H1 (cell line): Measurements from ENCODE around the gene TECPR2. TPM values are rescaled to one million over a fixed set of nuclear protein-coding genes. Genes with fewer than 3 reads are reported as not detected.

Experiments
- CTCF ChIA-PET: fragments of 300-600 bp; sonication (Branson Sonifier 250); formaldehyde crosslinking; loops from one replicate; lab custom pipeline; 2021; ENCODE audit not compliant: partially characterized antibody; lab: Charles Lee
- POLR2A ChIA-PET: fragments of 300-600 bp; sonication (Branson Sonifier 250); formaldehyde crosslinking; loops from one replicate; lab custom pipeline; 2021; ENCODE audit warnings: inconsistent platforms; ENCODE audit not compliant: partially characterized antibody; lab: Charles Lee
- DNase-seq, 2 experiments: peaks; one replicate each; pipeline versions ENCODE4 v3.0.0 to v3.0.0-alpha.2; 2010 to 2022; ENCODE audit warnings: low spot score in 2 of 2, low read depth in 1 of 2, mixed read lengths in 1 of 2
- FAIRE-seq: peaks from 2 replicates; lab custom pipeline; 2011; peaks lifted over from hg19 to GRCh38; lab: Jason Lieb, UNC
- H2AFZ ChIP-seq: 2 replicates; pipeline ENCODE4 v1.8.1; 2012; ENCODE audit warnings: low read length, inconsistent platforms
- H2AK5ac ChIP-seq: 2 replicates; pipeline ENCODE4 v1.6.1; 2013; ENCODE audit warnings: low read depth, low read length
- H2BK120ac ChIP-seq: replicated peaks from 2 replicates; pipeline ENCODE3; 2013; ENCODE audit warnings: low read depth, low read length, inconsistent platforms
- H2BK12ac ChIP-seq: 2 replicates; pipeline ENCODE4 v1.6.1; 2013; ENCODE audit warnings: low read depth, low read length
- H2BK15ac ChIP-seq: 2 replicates; pipeline ENCODE4 v1.6.1; 2013; ENCODE audit warnings: low read length
- H2BK20ac ChIP-seq: 2 replicates; pipeline ENCODE4 v1.6.1; 2013; ENCODE audit warnings: low read length
- H2BK5ac ChIP-seq: 2 replicates; pipeline ENCODE4 v1.6.1; 2013; ENCODE audit warnings: low read depth, low read length
- H3K14ac ChIP-seq: 2 replicates; pipeline ENCODE4 v1.6.1; 2013; ENCODE audit warnings: inconsistent platforms; ENCODE audit not compliant: insufficient read length
- H3K18ac ChIP-seq: 2 replicates; pipeline ENCODE4 v1.6.1; 2013; ENCODE audit warnings: low read length; ENCODE audit errors: extremely low read depth
- H3K23ac ChIP-seq: 2 replicates; pipeline ENCODE4 v1.6.1; 2013; ENCODE audit warnings: inconsistent platforms; ENCODE audit not compliant: insufficient read length
- H3K23me2 ChIP-seq: 2 replicates; pipeline ENCODE4 v1.6.1; 2013; ENCODE audit warnings: low read depth, low read length
- H3K27ac ChIP-seq: 2 replicates; pipeline ENCODE4 v1.6.1; 2011; ENCODE audit warnings: low read depth, low read length, inconsistent platforms
- H3K27me3 ChIP-seq, 4 experiments: replicated peaks in 1 of 4; 1 replicate in 1 of 4; 2 replicates in 3 of 4; pipeline versions ENCODE4 v1.6.1 to v1.8.1; 2011 to 2013; ENCODE audit warnings: low read length in 3 of 4, mild to moderate bottlenecking in 3 of 4, inconsistent platforms in 2 of 4, mixed read lengths in 2 of 4, moderate library complexity in 1 of 4; ENCODE audit not compliant: control insufficient read depth in 3 of 4, insufficient read depth in 3 of 4; ENCODE audit errors: extremely low read depth in 1 of 4
- H3K36me3 ChIP-seq, 4 experiments: 2 replicates each; pipeline versions ENCODE4 v1.6.1 to v1.8.1; 2011 to 2013; ENCODE audit warnings: mild to moderate bottlenecking in 4 of 4, low read length in 3 of 4, moderate library complexity in 2 of 4, control low read depth in 1 of 4, inconsistent platforms in 1 of 4; ENCODE audit not compliant: insufficient read depth in 4 of 4, control insufficient read depth in 2 of 4
- H3K4ac ChIP-seq: replicated peaks from 2 replicates; pipeline ENCODE3; 2013; ENCODE audit warnings: low read length, low read depth, mixed read lengths, inconsistent platforms; ENCODE audit not compliant: insufficient read length
- H3K4me1 ChIP-seq, 4 experiments: replicated peaks in 1 of 4; 1 replicate in 1 of 4; 2 replicates in 3 of 4; pipeline versions ENCODE4 v1.6.1 to v1.8.1; 2011 to 2013; ENCODE audit warnings: low read length in 3 of 4, inconsistent platforms in 2 of 4, mixed read lengths in 1 of 4; ENCODE audit not compliant: insufficient read depth in 4 of 4, control insufficient read depth in 3 of 4
- H3K4me2 ChIP-seq, 2 experiments: 2 replicates each; pipeline versions ENCODE4 v1.6.1 to v1.8.1; 2011 to 2013; ENCODE audit warnings: low read depth in 2 of 2, low read length in 2 of 2, control low read depth in 1 of 2, inconsistent platforms in 1 of 2, mild to moderate bottlenecking in 1 of 2; ENCODE audit not compliant: insufficient read depth in 1 of 2
- H3K4me3 ChIP-seq, 4 experiments: fragments of 200-600, 300-600 bp in 1 of 4; sonication (generic), shearing (Covaris generic), sonication (Bioruptor Twin) in 1 of 4; 2 replicates each; pipeline versions ENCODE4 v1.5.1 to v1.8.1; 2011 to 2016; ENCODE audit warnings: low read length in 4 of 4, low read depth in 3 of 4, control low read depth in 2 of 4, inconsistent platforms in 2 of 4, mild to moderate bottlenecking in 2 of 4, mixed read lengths in 1 of 4, moderate library complexity in 1 of 4; ENCODE audit not compliant: insufficient read depth in 2 of 4; ENCODE audit errors: extremely low read depth in 1 of 4
- H3K56ac ChIP-seq: replicated peaks from 2 replicates; pipeline ENCODE3; 2013; ENCODE audit warnings: low read depth, mild to moderate bottlenecking, mixed read lengths, low read length, inconsistent platforms; ENCODE audit not compliant: insufficient read length
- H3K79me1 ChIP-seq: 2 replicates; pipeline ENCODE4 v1.6.1; 2013; ENCODE audit warnings: low read depth, low read length, control low read depth
- H3K79me2 ChIP-seq, 2 experiments: 2 replicates each; pipeline versions ENCODE4 v1.6.1 to v1.8.1; 2012 to 2013; ENCODE audit warnings: low read length in 2 of 2, mild to moderate bottlenecking in 2 of 2, inconsistent platforms in 1 of 2; ENCODE audit not compliant: insufficient read depth in 2 of 2, control insufficient read depth in 1 of 2
- H3K9ac ChIP-seq, 4 experiments: replicated peaks in 1 of 4; 1 replicate in 1 of 4; 2 replicates in 3 of 4; pipeline versions ENCODE4 v1.6.1 to v1.8.1; 2011 to 2013; ENCODE audit warnings: low read depth in 3 of 4, low read length in 3 of 4, control low read depth in 2 of 4, mild to moderate bottlenecking in 2 of 4, moderate library complexity in 2 of 4, inconsistent platforms in 1 of 4; ENCODE audit errors: extremely low read depth in 1 of 4
- H3K9me3 ChIP-seq, 2 experiments: 2 replicates each; pipeline versions ENCODE4 v1.6.1 to v1.8.1; 2012 to 2013; ENCODE audit warnings: mild to moderate bottlenecking in 2 of 2, moderate library complexity in 2 of 2, control low read depth in 1 of 2, inconsistent platforms in 1 of 2, low read depth in 1 of 2, low read length in 1 of 2, mixed read lengths in 1 of 2; ENCODE audit not compliant: insufficient read depth in 2 of 2
- H4K20me1 ChIP-seq, 2 experiments: replicated peaks in 1 of 2; 2 replicates each; pipeline versions ENCODE3 to v1.8.1; 2011 to 2013; ENCODE audit warnings: inconsistent platforms in 2 of 2, low read length in 2 of 2, mild to moderate bottlenecking in 1 of 2; ENCODE audit not compliant: insufficient read depth in 2 of 2, control insufficient read depth in 1 of 2
- H4K5ac ChIP-seq: 2 replicates; pipeline ENCODE4 v1.6.1; 2013; ENCODE audit warnings: low read length, low read depth, mixed read lengths, inconsistent platforms; ENCODE audit not compliant: insufficient read length
- H4K8ac ChIP-seq: 2 replicates; pipeline ENCODE4 v1.8.0; 2013; ENCODE audit warnings: mild to moderate bottlenecking, moderate library complexity, low read length, inconsistent platforms; ENCODE audit not compliant: insufficient read depth; ENCODE audit errors: extremely low read depth
- H4K91ac ChIP-seq: replicated peaks from 2 replicates; pipeline ENCODE3; 2013; ENCODE audit warnings: low read length, mixed read lengths, inconsistent platforms; ENCODE audit not compliant: insufficient read length
- BCL11A ChIP-seq, 2 experiments: IDR thresholded peaks; one replicate each; pipeline ENCODE4 v1.6.1; 2011; ENCODE audit warnings: low read depth in 2 of 2, low read length in 2 of 2, mild to moderate bottlenecking in 2 of 2
- BRCA1 ChIP-seq: IDR thresholded peaks from 2 replicates; pipeline ENCODE4 v1.6.1; 2012; ENCODE audit warnings: low read depth, low read length, improper control_type of control experiment
- CBX8 ChIP-seq: fragments of 300-800, 300-1000 bp; sonication (generic); IDR thresholded peaks from 2 replicates; pipeline ENCODE4 v1.7.1; 2016; ENCODE audit warnings: low read depth, low read length, borderline replicate concordance
- EGR1 ChIP-seq: IDR thresholded peaks from 2 replicates; pipeline ENCODE4 v1.6.1; 2011; ENCODE audit warnings: low read depth, low read length, borderline replicate concordance
- EP300 ChIP-seq, 2 experiments: IDR thresholded peaks; 1 replicate in 1 of 2; 2 replicates in 1 of 2; pipeline ENCODE4 v1.6.1; 2011 to 2012; ENCODE audit warnings: low read depth in 2 of 2, low read length in 2 of 2, mild to moderate bottlenecking in 2 of 2, borderline replicate concordance in 1 of 2, inconsistent platforms in 1 of 2, moderate library complexity in 1 of 2
- JUN ChIP-seq: IDR thresholded peaks from 2 replicates; pipeline ENCODE4 v1.6.1; 2011; ENCODE audit warnings: low read depth, mild to moderate bottlenecking, improper control_type of control experiment, low read length
- POLR2AphosphoS5 ChIP-seq: IDR thresholded peaks from 2 replicates; pipeline ENCODE4 v1.6.1; 2011; ENCODE audit warnings: low read depth, low read length
- RAD21 ChIP-seq, 2 experiments: IDR thresholded peaks in 1 of 2; conservative IDR thresholded peaks in 1 of 2; 2 replicates each; pipeline ENCODE4 v1.6.1; 2011; ENCODE audit warnings: low read depth in 2 of 2, low read length in 2 of 2, improper control_type of control experiment in 1 of 2, inconsistent platforms in 1 of 2, mild to moderate bottlenecking in 1 of 2, moderate library complexity in 1 of 2
- RBBP5 ChIP-seq: IDR thresholded peaks from 2 replicates; pipeline ENCODE4 v1.7.1; 2012; ENCODE audit warnings: low read depth, mild to moderate bottlenecking, inconsistent platforms, low read length, moderate library complexity, borderline replicate concordance
- SIX5 ChIP-seq: IDR thresholded peaks from 2 replicates; pipeline ENCODE4 v1.6.1; 2011; ENCODE audit warnings: mild to moderate bottlenecking, low read depth, low read length
- SP1 ChIP-seq: IDR thresholded peaks from 2 replicates; pipeline ENCODE4 v1.6.1; 2011; ENCODE audit warnings: low read depth, low read length
- TAF7 ChIP-seq: optimal IDR thresholded peaks from 2 replicates; pipeline ENCODE3; 2011; ENCODE audit warnings: low read depth, mild to moderate bottlenecking, inconsistent platforms, low read length, moderate library complexity, borderline replicate concordance
- TCF12 ChIP-seq: IDR thresholded peaks from 2 replicates; pipeline ENCODE4 v1.6.1; 2011; ENCODE audit warnings: low read depth, mild to moderate bottlenecking, low read length
- WGBS, 2 experiments: shearing (Covaris generic) in 1 of 2; methylation state at CpG; one replicate each; pipeline versions ENCODE4 v1.1.6 to v1.1.7; 2013 to 2015; ENCODE audit warnings: low lambda C conversion rate in 2 of 2, mixed read lengths in 2 of 2, inconsistent platforms in 1 of 2, low coverage in 1 of 2, missing lambda C conversion rate in 1 of 2; ENCODE audit not compliant: insufficient replicate concordance in 2 of 2, insufficient coverage in 1 of 2, insufficient read length in 1 of 2; ENCODE audit errors: extremely low coverage in 1 of 2, missing lambda C conversion rate in 1 of 2; 5-methylcytosine and 5-hydroxymethylcytosine counted together
- polyA plus RNA-seq, 7 experiments: library from polyadenylated mRNA; depleted of rRNA in 3 of 7; stranded (reverse) in 5 of 7; unstranded in 2 of 7; fragments of >200 nt in 5 of 7; fragments of 200-250 nt in 2 of 7; gene quantifications; 1 replicate in 5 of 7; 2 replicates in 1 of 7; 4 replicates in 1 of 7; pipeline versions ENCODE4 v1.2.1 to v1.2.3, GENCODE V29; 2011 to 2013; ENCODE audit warnings: missing spikeins in 2 of 7, mixed read lengths in 2 of 7
- total RNA-seq: library from RNA; stranded (reverse); fragmentation: NEBNext Ultra II Directional; extraction: Animal tissue kit (Norgen Biotek cat#: 25700); gene quantifications from 2 replicates; pipeline ENCODE4 v1.2.1, GENCODE V29; 2021
- TF ChIP-seq, protein P1 (sequence below): IDR thresholded peaks from 2 replicates; pipeline ENCODE4 v1.6.1; 2012; ENCODE audit warnings: inconsistent platforms

Gene TECPR2
- total and polyA plus RNA-seq, 2 of the 8 experiments (the other 6 are each of a cell fraction or from before 2014, with no cell fraction given) = 6.8 to 19.4 TPM

GRCh38 chr14:102440392-102440791 is 77.7 kb downstream of the TECPR2 start:
- 96% methylated on average over 11 of the region's 11 CpGs; no CpG with 5 or more reads in 1 of the 2 experiments for WGBS, 2 experiments
- no peak overlapping the region for H4K8ac ChIP-seq
- no peaks in the 10 kb centered on the region for H3K79me2 ChIP-seq
- no peak overlapping the region for H3K4ac ChIP-seq
- no peaks in the 10 kb centered on the region for H3K9me3 ChIP-seq
- H3K4me3 ChIP-seq = no peak overlapping the region
- no peaks in the 10 kb centered on the region for H3K27me3 ChIP-seq
- no peak overlapping the region for H2BK12ac ChIP-seq
- no peaks in the 10 kb centered on the region; the same call in 1 of the 2 replicates for H3K23me2 ChIP-seq
- no peak overlapping the region for H2AFZ ChIP-seq
- no peak overlapping the region for H3K9ac ChIP-seq
- H3K56ac ChIP-seq = no peak overlapping the region
- H2BK15ac ChIP-seq = no peak overlapping the region
- no peak for FAIRE-seq
- no peak overlapping the region for H3K18ac ChIP-seq
- H3K27ac ChIP-seq = no peak overlapping the region
- no peak overlapping the region for H2BK5ac ChIP-seq
- H3K79me1 ChIP-seq = no peaks in the 10 kb centered on the region
- no peaks in the 10 kb centered on the region for H4K20me1 ChIP-seq
- no peak overlapping the region for H2BK120ac ChIP-seq
- no peak overlapping the region for H3K4me2 ChIP-seq
- no peak overlapping the region for H3K14ac ChIP-seq
- H2AK5ac ChIP-seq = no peak overlapping the region
- H2BK20ac ChIP-seq = no peak overlapping the region
- ChIA-PET CTCF (interaction anchor here (1.4 to 4.7 kb wide), 7 partner anchors 19 to 79 kb away, joined by 3 to 42 read pairs (median 21); no protein-coding TSS in a partner anchor), POLR2A (no interaction called here)
- H3K4me1 ChIP-seq = peaks cover 0 to 3% (median 1%) of the 10 kb centered on the region in 4 experiments; a peak in 3 of 7 replicates
- no peak for DNase-seq
- H4K91ac ChIP-seq = no peak overlapping the region
- H4K5ac ChIP-seq = no peak overlapping the region
- no peak overlapping the region for H3K23ac ChIP-seq
- H3K36me3 ChIP-seq = peaks cover 3 to 21% (median 11%) of the 10 kb centered on the region in 4 experiments; a peak in 6 of 8 replicates
- no peak for TF ChIP-seq EGR1
- TF ChIP-seq POLR2AphosphoS5 = no peak
- TF ChIP-seq JUN = no peak
- TF ChIP-seq SP1 = no peak
- no peak for TF ChIP-seq TCF12
- TF ChIP-seq RAD21 (IDR thresholded peaks at IDR 0.05 in 1 of 2, conservative IDR thresholded peaks at IDR 0.05 in 1 of 2; ENCODE audit: low read depth in 2 of 2, low read length in 2 of 2) = no peak
- TF ChIP-seq CBX8 = no peak
- TF ChIP-seq, protein P1, sequence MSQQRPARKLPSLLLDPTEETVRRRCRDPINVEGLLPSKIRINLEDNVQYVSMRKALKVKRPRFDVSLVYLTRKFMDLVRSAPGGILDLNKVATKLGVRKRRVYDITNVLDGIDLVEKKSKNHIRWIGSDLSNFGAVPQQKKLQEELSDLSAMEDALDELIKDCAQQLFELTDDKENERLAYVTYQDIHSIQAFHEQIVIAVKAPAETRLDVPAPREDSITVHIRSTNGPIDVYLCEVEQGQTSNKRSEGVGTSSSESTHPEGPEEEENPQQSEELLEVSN = no peak
- TF ChIP-seq BRCA1 = no peak
- no peak for TF ChIP-seq BCL11A (IDR thresholded peaks at IDR 0.05; ENCODE audit: low read depth in 2 of 2, low read length in 2 of 2)
- TF ChIP-seq EP300 (IDR thresholded peaks at IDR 0.05; ENCODE audit: borderline replicate concordance in 1 of 2, low read depth in 2 of 2, low read length in 2 of 2) = no peak
- TF ChIP-seq RBBP5 = no peak
- TF ChIP-seq SIX5 = no peak
- no peak for TF ChIP-seq TAF7
